ENCODE results near the gene KRI1. TPM values are rescaled to one million over a fixed set of nuclear protein-coding genes. Genes with fewer than 3 reads are reported as not detected.

KRI1 gene
- polyA plus RNA-seq, 3 donors: 3.9 to 21.0 (median 6.1) TPM

- H3K4me1 Mint-ChIP-seq: peaks cover 29% of the 10 kb centered on the region
- no peak overlapping the region for H3K9ac ChIP-seq (ENCODE audit: insufficient read depth, low read length, poor library complexity, severe bottlenecking)
- H3K9me3 ChIP-seq (replicated peaks in 1 of 2; ENCODE audit: control insufficient read depth in 1 of 2, insufficient read depth in 1 of 2, low read length in 2 of 2): peaks cover 0 to 44% of the 10 kb centered on the region in 2 donors
- peaks cover 0 to 24% (median 16%) of the 10 kb centered on the region in 7 donors for H3K9me3 Mint-ChIP-seq
- intact Hi-C loops (cut with micrococcal nuclease): no loop called here
- peaks cover 3 to 21% of the 10 kb centered on the region in 2 donors for H3K36me3 Mint-ChIP-seq
- H3K4me1 ChIP-seq (ENCODE audit: control insufficient read depth in 1 of 2, insufficient read depth in 2 of 2, low read length in 2 of 2): peaks cover 16 to 33% of the 10 kb centered on the region in 2 donors
- H3K27me3 ChIP-seq (ENCODE audit: control insufficient read depth in 2 of 2, insufficient read depth in 2 of 2, low read length in 2 of 2): peaks cover 48 to 77% of the 10 kb centered on the region in 2 donors
- H3K36me3 ChIP-seq (replicated peaks in 1 of 2; ENCODE audit: control insufficient read depth in 1 of 2, insufficient read depth in 2 of 2, low read length in 2 of 2): no peaks in the 10 kb centered on the region
- H3K79me2 ChIP-seq (ENCODE audit: insufficient read depth, low read length): no peaks in the 10 kb centered on the region
- H2AFZ ChIP-seq (ENCODE audit: insufficient read depth, low read depth, low read length, poor library complexity, severe bottlenecking): no peak overlapping the region
- peaks cover 66 to 86% (median 75%) of the 10 kb centered on the region in 3 donors for H3K27me3 Mint-ChIP-seq (ENCODE audit: low read depth in 3 of 3)
- H3K27ac ChIP-seq (ENCODE audit: low read depth in 1 of 2, low read length in 2 of 2): no peak overlapping the region
- peak overlapping the region; percentile 55 to 86 for H3K4me3 Mint-ChIP-seq
- 0% methylated on average over 12 of the region's 27 CpGs for WGBS (ENCODE audit: insufficient coverage)
- peak in 1 of 3 donors; percentile 7 for DNase-seq
- peak overlapping the region in 1 of 7 donors; percentile 38 for H3K27ac Mint-ChIP-seq
- no peak overlapping the region for H3K4me3 ChIP-seq (replicated peaks in 1 of 3; ENCODE audit: low read depth in 2 of 3, low read length in 3 of 3)
- peak overlapping the region; percentile 46 for H3K4me2 ChIP-seq (replicated peaks; ENCODE audit: extremely low read depth, low read length, poor library complexity, severe bottlenecking)
- H4K20me1 ChIP-seq (ENCODE audit: insufficient read depth, low read length): no peaks in the 10 kb centered on the region
- no peak for TF ChIP-seq CTCF (IDR thresholded peaks at IDR 0.05)
These were observed 47.9 kb downstream of the KRI1 start for GRCh38 chr19:10517760-10518443.

- Mint-ChIP-seq H3K4me3 (peak within 1 kb of the TSS; percentile 64 to 86), H3K27me3 (ENCODE audit: low read depth in 3 of 3) (peaks cover 67 to 91% (median 76%) of the 10 kb centered on the region in 3 donors), H3K36me3 (peaks cover 3 to 22% of the 10 kb centered on the region in 2 donors), H3K4me1 (peaks cover 30% of the 10 kb centered on the region), H3K9me3 (peaks cover 0 to 24% (median 16%) of the 10 kb centered on the region in 7 donors), H3K27ac (peak within 1 kb of the TSS in 1 of 7 donors; percentile 38)
- H3K79me2 ChIP-seq (ENCODE audit: insufficient read depth, low read length): no peaks in the 10 kb centered on the region
- no peak for TF ChIP-seq CTCF (IDR thresholded peaks at IDR 0.05)
- peaks cover 50 to 78% of the 10 kb centered on the region in 2 donors for H3K27me3 ChIP-seq (ENCODE audit: control insufficient read depth in 2 of 2, insufficient read depth in 2 of 2, low read length in 2 of 2)
- no peaks in the 10 kb centered on the region for H4K20me1 ChIP-seq (ENCODE audit: insufficient read depth, low read length)
- H3K4me2 ChIP-seq (replicated peaks; ENCODE audit: extremely low read depth, low read length, poor library complexity, severe bottlenecking): peak within 1 kb of the TSS; percentile 46
- no peaks in the 10 kb centered on the region for H3K36me3 ChIP-seq (replicated peaks in 1 of 2; ENCODE audit: control insufficient read depth in 1 of 2, insufficient read depth in 2 of 2, low read length in 2 of 2)
- peaks cover 18 to 35% of the 10 kb centered on the region in 2 donors for H3K4me1 ChIP-seq (ENCODE audit: control insufficient read depth in 1 of 2, insufficient read depth in 2 of 2, low read length in 2 of 2)
- no peak within 1 kb of the TSS for H3K9ac ChIP-seq (ENCODE audit: insufficient read depth, low read length, poor library complexity, severe bottlenecking)
- no peak within 1 kb of the TSS for H3K4me3 ChIP-seq (replicated peaks in 1 of 3; ENCODE audit: low read depth in 2 of 3, low read length in 3 of 3)
- H3K9me3 ChIP-seq (replicated peaks in 1 of 2; ENCODE audit: control insufficient read depth in 1 of 2, insufficient read depth in 1 of 2, low read length in 2 of 2): peaks cover 0 to 44% of the 10 kb centered on the region in 2 donors
- intact Hi-C loops (cut with micrococcal nuclease): no loop called here
- no peak within 1 kb of the TSS for H2AFZ ChIP-seq (ENCODE audit: insufficient read depth, low read depth, low read length, poor library complexity, severe bottlenecking)
- WGBS (ENCODE audit: insufficient coverage): 3% methylated on average over 39 of the region's 39 CpGs
- no peak for DNase-seq
- no peak within 1 kb of the TSS for H3K27ac ChIP-seq (ENCODE audit: low read depth in 1 of 2, low read length in 2 of 2)
These were observed 48.5 kb downstream of the KRI1 start, which contains the start of gene S1PR5 for GRCh38 chr19:10517361-10517759. S1PR5 (minus strand) TSS chr19:10517447; CDS start chr19:10515011, 2,436 bp downstream.

All from CD14-positive monocyte (primary cell).